Retinal pigment epithelial cell (primary cell): Measurements from ENCODE around the gene ABHD4.
"Not testable (repeated sequence)": the region's sequence is repeated elsewhere in the genome, so short reads cannot be mapped to it uniquely, and the experiment has no call there.

Source experiments
- DNase-seq: peaks from one replicate; pipeline ENCODE4 v3.0.0-alpha.2; 2010; ENCODE audit warnings: low read depth
- H3K4me3 ChIP-seq: 2 replicates; pipeline ENCODE4 v1.5.1; 2011; ENCODE audit warnings: mild to moderate bottlenecking, low read length, control low read depth, moderate library complexity
- TF ChIP-seq, protein P1 (sequence below): conservative IDR thresholded peaks from 2 replicates; pipeline ENCODE4 v1.5.1; 2011; ENCODE audit warnings: low read depth, low read length, control low read depth, inconsistent platforms

The ABHD4 gene

DNA sequence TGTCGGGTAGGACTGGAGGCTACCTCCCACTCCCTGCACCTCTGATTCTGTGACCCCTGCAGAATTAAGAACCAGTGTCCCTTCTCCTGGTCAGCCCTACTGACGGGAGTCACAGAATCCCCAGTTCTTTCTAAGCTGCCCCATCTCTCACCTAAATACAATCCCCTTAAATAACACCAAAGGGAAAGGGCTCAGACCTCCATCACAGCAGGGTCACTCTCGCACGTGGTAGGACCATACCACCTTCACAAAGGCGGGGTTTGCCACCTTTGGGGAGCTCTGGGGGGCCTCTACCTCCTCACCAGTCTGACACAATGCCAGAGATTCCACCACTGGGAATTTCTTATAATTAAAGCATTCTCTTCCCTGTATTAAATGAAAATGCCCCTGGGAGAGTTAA, 44.7 kb upstream of the ABHD4 start:
- TF ChIP-seq, protein P1, sequence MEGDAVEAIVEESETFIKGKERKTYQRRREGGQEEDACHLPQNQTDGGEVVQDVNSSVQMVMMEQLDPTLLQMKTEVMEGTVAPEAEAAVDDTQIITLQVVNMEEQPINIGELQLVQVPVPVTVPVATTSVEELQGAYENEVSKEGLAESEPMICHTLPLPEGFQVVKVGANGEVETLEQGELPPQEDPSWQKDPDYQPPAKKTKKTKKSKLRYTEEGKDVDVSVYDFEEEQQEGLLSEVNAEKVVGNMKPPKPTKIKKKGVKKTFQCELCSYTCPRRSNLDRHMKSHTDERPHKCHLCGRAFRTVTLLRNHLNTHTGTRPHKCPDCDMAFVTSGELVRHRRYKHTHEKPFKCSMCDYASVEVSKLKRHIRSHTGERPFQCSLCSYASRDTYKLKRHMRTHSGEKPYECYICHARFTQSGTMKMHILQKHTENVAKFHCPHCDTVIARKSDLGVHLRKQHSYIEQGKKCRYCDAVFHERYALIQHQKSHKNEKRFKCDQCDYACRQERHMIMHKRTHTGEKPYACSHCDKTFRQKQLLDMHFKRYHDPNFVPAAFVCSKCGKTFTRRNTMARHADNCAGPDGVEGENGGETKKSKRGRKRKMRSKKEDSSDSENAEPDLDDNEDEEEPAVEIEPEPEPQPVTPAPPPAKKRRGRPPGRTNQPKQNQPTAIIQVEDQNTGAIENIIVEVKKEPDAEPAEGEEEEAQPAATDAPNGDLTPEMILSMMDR, result no peak
- no peak for DNase-seq
- H3K4me3 ChIP-seq, result no peak overlapping the region

DNA sequence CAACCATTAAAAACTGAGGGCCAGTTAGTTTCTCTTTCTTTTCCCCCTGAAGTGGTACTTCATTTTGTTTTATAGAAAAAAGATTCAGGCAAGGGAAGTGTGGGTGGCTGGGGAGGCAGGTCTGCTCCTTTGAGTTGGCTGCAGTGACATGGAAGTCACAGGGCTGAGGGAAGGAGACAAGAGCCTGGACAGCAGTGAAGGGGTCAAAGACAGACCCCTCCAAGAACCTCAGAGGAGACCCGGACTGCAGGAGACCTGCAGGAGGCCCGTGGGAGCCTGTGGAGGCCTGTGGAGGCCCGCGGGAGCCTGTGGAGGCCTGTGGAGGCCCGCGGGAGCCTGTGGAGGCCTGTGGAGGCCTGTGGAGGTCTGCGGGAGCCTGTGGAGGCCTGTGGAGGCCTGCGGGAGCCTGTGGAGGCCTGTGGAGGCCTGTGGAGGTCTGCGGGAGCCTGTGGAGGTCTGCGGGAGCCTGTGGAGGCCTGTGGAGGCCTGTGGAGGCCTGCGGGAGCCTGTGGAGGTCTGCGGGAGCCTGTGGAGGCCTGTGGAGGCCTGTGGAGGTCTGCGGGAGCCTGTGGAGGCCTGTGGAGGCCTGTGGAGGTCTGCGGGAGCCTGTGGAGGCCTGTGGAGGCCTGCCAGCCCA, 44.1 kb upstream of the ABHD4 start:
- not testable (repeated sequence) for H3K4me3 ChIP-seq, DNase-seq

DNA sequence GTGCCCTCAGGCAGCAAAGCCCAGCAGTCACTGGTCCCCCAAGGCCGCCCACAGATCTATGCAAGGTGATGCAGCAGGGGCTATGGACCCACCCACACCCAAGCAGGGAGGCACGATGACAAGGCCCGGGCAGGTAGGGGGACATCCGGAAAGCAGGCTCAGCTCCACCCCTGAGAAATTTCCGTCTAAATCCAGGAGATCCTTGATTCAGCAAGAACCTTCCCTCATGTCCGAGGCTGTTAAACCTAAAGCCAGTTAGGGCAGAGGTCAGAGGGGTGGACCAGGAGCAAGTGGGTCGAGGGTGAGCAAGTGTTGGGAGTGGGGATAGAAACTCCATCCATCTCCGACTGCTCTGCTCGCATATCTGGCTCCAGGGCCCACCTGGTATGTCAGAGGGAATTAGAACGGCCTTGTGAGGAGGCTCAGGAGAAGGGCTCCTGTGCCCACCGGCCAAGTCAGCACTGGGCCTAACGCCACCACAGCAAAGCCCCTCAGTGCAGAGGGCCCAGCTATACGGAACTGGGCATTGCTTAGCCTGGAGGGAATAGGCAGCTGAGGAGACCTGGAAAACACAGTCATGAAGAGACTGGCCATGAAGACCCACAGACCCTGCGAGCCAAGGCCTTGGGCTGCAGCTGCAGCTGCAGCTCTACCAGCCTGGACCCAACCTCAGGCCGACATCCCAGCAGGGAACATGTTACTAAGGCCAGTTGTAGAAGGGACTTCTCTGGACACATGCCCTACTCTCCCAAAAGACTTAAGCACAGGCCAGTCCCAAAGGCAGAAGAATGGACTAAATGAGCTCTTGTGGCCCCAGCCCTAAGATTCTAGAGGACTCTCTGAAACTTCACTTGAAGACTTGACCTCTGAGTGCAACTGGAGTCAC, 43.4 kb upstream of the ABHD4 start:
- TF ChIP-seq, protein P1, result no peak
- no peak overlapping the region for H3K4me3 ChIP-seq
- DNase-seq, result no peak

DNA sequence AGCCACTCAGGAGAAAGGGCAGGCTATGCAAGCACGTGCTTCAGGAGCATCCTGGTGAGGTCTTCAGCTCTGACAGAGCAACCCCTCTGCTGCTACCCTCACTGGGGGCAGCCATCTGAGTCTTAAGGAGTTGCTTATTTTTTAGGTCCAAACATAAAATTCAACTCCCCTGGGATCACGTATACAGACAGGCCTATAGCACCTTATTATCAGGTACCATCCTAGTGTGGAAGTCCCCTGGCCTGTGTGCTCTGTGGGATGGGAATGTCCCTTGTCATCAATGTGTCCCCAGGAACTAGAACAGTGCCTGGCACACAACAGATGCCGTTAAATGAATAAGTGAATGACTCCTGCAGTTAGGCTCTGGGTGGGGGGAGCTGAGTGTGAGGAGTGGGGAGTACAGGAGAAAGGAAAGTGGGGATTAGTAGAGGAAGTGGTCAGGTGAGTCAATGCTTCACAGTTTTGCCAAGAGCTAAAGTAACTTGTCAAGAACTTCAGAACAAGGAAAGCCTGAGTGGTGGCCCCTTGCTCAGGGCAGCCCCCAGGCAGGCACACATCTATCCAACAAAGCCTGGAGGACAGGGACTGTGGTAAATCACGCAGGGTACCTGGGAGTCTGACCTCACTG, 42.6 kb upstream of the ABHD4 start:
- no peak overlapping the region for H3K4me3 ChIP-seq
- no peak for DNase-seq
- TF ChIP-seq, protein P1, result no peak

DNA sequence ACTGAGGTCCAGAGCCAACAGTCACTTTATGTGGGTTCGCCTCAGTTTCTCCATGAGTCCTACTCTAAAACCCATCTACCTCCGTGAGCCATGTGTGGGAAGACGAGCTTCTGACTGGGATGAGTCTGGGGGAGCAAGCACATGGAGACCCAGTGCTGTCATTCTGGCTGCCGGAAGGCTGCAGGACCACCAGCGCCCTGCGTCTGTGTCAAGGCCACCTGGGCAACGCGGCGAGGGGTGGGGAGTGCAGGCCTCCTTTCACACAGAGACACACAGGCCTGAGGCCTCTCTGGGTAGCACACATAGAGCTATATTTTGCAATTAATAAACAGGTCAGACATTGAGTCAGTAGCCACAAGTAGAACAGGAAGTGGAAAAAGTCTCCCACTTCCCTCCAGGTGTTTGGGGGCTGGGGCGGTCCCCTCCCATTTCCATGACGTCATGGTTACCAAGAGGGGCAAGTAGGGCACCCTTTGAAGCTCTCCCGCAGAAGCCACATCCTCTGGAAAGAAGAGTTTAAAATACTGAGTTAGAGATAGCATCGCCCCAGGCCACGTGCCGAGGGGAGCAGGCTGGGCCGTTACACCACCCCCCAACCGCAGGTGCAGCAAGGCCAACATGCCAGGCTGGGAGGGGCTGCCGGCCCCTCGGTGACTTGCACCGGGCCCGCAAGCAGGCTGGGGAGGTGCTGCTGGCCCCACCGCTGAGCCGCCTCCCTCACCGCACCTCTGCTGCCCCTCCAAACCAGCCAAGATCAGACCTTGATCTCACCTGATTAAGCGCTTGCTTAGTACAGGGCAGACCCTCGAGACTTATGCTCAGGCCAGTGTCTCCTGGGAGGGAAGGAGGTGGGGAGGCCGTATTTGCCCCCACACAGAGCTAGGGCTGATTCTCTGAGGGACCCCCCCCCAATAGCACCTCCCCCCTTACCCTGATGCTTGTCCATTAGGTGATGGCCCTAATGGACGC, 41.8 kb upstream of the ABHD4 start:
- TF ChIP-seq, protein P1, result no peak
- no peak overlapping the region for H3K4me3 ChIP-seq
- DNase-seq, result no peak

DNA sequence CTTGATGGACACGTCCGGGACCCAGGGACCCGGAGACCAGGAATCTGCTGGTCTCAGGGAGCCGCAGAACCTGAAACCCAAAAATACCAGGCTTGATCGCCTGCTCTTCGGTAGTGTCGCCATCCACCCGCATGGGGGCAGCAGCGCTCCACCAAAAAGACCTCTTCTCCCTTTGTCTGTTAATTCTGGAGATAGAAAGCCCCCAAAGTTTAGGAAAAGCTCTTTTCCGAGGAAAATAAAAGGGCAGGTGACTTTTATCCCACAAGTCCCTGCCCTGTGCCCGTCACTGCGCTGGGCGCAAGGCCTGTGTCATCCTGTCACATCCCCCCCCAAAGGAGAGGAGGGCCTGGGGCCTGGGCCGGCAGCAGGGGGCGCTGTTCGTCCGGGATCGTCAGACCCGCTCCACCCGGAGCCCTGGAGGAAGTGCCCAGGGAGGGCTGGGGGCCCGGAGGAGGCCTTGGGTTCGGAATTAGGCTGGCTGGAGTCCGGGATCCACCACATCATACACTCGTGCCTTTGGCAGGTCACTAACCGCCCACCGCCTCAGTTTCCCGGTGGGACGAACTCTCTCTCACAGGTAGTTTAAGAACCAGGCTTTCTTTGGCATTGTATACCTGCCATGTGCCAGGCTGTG, 41.0 kb upstream of the ABHD4 start:
- peak overlapping the region; percentile 38 for H3K4me3 ChIP-seq
- no peak for DNase-seq
- TF ChIP-seq, protein P1, result peak; percentile 81
